ENCODE results near the gene LY6G5C. TPM values are rescaled to one million over a fixed set of nuclear protein-coding genes. Genes with fewer than 3 reads are reported as not detected.
A peak's percentile ranks its signal among the peaks of the same experiment; 100 is the strongest.

Gene LY6G5C
- total and polyA plus RNA-seq, 9 of the 15 experiments (the other 6 are each of a cell fraction or from before 2014, with no cell fraction given): 0.10 to 0.67 (median 0.46) TPM; not detected in 4

GRCh38 chr6:31690231-31691077, 9.6 kb upstream of the LY6G5C start (continued):
- TF ChIP-seq, protein P1, sequence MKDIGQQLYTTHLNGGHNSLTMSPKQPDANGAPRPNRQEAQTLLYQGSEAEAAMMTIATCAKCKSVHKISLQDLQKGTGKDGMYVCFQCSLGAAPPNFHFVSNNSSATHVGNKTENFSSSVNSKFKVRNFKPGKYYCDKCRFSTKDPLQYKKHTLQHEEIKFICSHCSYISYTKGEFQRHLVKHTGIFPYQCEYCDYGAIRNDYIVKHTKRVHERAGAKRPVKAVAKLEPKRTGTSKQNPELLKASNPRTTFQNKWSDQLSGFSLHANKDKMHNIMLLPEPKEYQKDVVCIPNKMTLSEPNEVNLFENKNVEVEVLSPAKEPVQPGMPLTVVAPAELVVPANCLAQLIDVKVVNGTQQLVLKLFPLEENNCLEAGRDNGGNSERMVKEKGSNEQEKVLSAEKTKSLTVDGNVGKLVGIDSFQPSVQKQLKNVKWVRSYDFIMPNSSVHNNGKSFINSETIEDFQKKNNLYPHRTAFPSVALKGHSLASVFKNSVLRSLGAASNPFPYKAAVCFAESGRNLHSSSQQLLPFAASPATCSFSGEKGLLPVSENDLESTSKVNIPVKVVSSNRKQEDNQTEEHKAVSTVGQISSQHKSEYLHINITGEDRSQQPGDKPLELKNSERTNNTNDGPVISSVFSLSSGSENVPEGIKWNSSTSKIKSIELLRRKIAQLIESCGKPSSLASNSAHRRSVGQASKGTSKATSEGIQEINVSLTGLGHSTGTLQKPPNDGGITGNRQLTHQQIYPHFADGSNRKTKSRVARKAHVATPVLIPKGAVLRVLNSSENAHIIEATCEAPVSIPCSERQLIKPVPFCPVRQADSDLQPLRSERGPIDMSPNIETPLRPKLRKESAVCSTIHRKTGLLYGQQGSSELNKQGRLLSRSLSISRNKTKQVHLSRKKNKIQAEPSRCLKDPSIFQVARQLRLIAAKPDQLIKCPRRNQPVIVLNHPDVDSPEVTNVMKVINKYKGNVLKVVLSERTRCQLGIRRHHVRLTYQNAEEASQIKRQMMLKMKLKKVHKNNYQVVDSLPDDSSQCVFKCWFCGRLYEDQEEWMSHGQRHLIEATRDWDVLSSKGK (CRISPR knock-in tag; IDR thresholded peaks at IDR 0.05): no peak
- no peak for TF ChIP-seq ZNF174 (CRISPR knock-in tag; IDR thresholded peaks at IDR 0.05)
- peak; percentile 25 for TF ChIP-seq NCOA4 (IDR thresholded peaks at IDR 0.05; ENCODE audit: partially characterized antibody)
- TF ChIP-seq KDM4B (IDR thresholded peaks at IDR 0.05; ENCODE audit: borderline replicate concordance in 2 of 2, low read depth in 1 of 2): peak in 1 of 2 experiments; percentile 54; a peak in 1 of 4 replicates
- TF ChIP-seq ZBTB33 (CRISPR knock-in tag; IDR thresholded peaks at IDR 0.05): peak; percentile 87; the same call in 1 of the 2 replicates
- TF ChIP-seq USF1 (CRISPR knock-in tag; IDR thresholded peaks at IDR 0.05): peak; percentile 46; the same call in 1 of the 2 replicates
- TF ChIP-seq EGR1 (conservative IDR thresholded peaks at IDR 0.05): peak; percentile 95
- TF ChIP-seq, protein P2, sequence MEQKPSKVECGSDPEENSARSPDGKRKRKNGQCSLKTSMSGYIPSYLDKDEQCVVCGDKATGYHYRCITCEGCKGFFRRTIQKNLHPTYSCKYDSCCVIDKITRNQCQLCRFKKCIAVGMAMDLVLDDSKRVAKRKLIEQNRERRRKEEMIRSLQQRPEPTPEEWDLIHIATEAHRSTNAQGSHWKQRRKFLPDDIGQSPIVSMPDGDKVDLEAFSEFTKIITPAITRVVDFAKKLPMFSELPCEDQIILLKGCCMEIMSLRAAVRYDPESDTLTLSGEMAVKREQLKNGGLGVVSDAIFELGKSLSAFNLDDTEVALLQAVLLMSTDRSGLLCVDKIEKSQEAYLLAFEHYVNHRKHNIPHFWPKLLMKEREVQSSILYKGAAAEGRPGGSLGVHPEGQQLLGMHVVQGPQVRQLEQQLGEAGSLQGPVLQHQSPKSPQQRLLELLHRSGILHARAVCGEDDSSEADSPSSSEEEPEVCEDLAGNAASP (IDR thresholded peaks at IDR 0.05): no peak
- TF ChIP-seq SP2 (IDR thresholded peaks at IDR 0.05; ENCODE audit: extremely low read depth, low read depth, low read length, poor library complexity, severe bottlenecking): no peak
- TF ChIP-seq ZNF445 (CRISPR knock-in tag; IDR thresholded peaks at IDR 0.05; ENCODE audit: low read depth): no peak
- TF ChIP-seq, protein P3, sequence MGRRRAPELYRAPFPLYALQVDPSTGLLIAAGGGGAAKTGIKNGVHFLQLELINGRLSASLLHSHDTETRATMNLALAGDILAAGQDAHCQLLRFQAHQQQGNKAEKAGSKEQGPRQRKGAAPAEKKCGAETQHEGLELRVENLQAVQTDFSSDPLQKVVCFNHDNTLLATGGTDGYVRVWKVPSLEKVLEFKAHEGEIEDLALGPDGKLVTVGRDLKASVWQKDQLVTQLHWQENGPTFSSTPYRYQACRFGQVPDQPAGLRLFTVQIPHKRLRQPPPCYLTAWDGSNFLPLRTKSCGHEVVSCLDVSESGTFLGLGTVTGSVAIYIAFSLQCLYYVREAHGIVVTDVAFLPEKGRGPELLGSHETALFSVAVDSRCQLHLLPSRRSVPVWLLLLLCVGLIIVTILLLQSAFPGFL (CRISPR knock-in tag; IDR thresholded peaks at IDR 0.05): 0 out of 2 replicates have a peak, but pooled peaks have one; percentile 27
- peak; percentile 27; the same call in 1 of the 2 replicates for TF ChIP-seq MYC (IDR thresholded peaks at IDR 0.05; ENCODE audit: low read depth, low read length)
- TF ChIP-seq MYC (CRISPR knock-in tag; IDR thresholded peaks at IDR 0.05; ENCODE audit: borderline replicate concordance, low read depth): peak; percentile 75; the same call in 1 of the 2 replicates
- TF ChIP-seq RNF2 (IDR thresholded peaks at IDR 0.05): peak; percentile 10
- peak; percentile 100 for TF ChIP-seq ZBTB7A (IDR thresholded peaks at IDR 0.05; ENCODE audit: borderline replicate concordance, control insufficient read depth, low read depth, low read length)
- peak; percentile 25; the same call in 1 of the 2 replicates for TF ChIP-seq HDGF (IDR thresholded peaks at IDR 0.05)
- peak; percentile 71; the same call in 1 of the 2 replicates for TF ChIP-seq ZBTB17 (CRISPR knock-in tag; IDR thresholded peaks at IDR 0.05)
- TF ChIP-seq HDAC1 (IDR thresholded peaks at IDR 0.05): peak; percentile 79 to 94; a peak in 2 of 4 replicates
